Right renal cortex interstitium (tissue), 3 donors: ENCODE results near the gene IL17A. TPM values are rescaled to one million over a fixed set of nuclear protein-coding genes. Genes with fewer than 3 reads are reported as not detected.

Source experiments
- DNase-seq, 3 donors: peaks; one replicate each; pipeline ENCODE4 v3.0.0-alpha.2; 2013; ENCODE audit warnings: low read depth in 3 of 3, low spot score in 2 of 3
- polyA plus RNA-seq, 3 donors: library from polyadenylated mRNA; unstranded; fragments of 120-200 nt; gene quantifications; one replicate each; pipeline ENCODE4 v1.2.1, GENCODE V29; 2013; ENCODE audit not compliant: insufficient read length in 3 of 3

IL17A gene
- polyA plus RNA-seq, 3 donors = not detected

DNA sequence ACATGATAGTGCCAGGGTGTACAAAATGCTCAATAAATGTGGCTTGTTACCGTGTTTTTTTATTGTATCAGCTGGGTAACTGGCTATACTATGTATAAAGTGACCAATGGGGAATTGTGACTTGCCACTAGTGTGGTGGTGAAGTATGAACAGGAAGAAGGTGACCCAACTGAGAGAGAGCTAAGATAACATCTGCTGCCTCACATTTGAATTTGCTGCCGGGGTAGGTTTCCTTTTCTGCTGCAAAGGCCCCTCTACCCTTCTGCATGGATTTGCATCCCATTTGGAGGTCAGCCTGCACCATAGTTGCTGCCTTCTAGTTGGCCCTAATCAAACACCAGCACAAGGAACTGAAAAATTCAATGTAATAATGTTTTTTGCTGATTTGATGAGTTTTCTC is 24.1 kb downstream of the IL17A start:
- DNase-seq = no peak

DNA sequence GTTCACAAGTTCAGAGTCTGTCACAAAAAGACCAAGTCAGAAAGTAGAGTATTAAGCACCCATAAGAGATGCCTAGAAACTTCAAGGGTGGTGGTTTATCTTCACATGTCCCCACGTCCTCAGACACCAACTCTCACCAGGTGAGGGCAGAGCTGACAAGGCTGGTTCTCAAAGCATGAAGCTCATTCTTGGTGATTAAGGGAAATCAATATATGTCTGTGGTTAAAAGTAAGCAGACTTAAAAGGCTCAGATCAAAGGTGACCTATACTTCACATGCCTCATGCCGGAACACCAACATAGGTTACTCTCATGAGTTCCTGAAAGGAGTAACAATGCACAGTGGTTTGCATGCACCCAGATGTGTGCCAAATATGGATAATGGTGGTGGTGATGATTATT is 27.0 kb downstream of the IL17A start:
- DNase-seq = no peak

DNA sequence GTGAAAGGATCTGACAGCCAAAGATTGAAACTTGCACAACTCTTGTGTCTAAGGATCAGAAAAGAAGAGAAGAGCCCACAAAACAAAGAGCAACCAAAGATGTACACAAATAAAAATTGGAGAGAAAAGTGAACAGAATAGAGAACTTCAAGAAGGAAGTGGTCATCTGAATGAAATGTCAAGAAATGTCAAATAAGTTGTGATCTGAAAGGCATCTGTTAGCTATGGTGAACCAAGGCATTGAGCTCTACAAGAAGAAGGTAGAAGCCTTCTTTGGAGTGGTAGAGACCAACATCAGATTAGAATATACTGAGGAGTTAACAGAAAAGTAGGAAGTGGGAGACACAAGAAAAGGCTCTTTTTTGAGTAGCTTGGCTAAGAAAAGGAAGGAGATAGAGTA is 29.6 kb downstream of the IL17A start:
- no peak for DNase-seq

DNA sequence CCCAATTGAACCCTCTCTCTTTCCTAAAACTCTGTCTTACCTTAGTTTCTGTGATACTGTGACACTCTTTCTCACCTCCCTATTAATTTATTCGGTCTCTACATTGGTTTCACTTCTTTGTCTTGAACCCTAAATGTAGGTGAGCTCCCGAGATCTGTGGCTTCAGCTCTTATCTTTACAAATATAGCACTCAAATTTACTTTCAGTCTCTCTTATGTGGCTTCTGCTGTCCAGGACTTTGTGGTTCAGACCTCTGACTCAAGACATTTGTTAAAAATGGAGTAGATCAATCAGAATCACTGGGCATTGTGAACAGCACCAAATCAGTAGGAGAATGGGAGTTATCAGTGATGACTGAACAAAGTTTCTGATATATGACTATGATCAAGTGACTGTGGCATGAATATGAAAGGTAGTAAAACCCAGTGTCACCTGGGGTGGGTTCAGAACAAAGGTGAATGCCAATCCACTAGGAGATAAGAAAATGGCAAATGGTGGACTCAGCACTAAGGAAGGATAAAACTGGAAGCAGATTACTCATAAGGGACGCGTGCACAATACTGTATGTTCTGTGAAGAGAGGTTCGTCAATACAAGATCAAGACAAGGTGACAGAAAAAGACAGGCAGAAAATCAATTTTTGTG is 30.9 kb downstream of the IL17A start:
- no peak for DNase-seq

DNA sequence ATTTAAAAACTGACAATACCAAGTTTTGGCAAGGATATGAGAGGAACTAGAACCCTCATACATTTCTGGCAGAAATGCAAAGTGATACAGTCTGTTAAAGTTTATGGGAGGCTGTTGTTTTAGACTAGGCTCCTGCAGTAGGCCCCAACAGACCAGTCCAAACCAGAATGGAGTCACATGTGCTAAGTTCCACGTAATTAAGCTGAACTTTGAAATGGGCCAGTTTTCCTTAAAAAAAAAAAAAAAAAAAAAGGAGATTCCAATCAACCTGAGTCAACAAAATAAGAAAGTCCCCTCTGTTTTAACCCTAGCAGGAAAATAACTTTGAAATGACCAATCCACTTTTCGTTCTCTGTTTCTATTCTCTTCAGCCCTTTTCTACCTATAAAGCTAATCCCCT is 31.6 kb downstream of the IL17A start:
- no peak for DNase-seq

DNA sequence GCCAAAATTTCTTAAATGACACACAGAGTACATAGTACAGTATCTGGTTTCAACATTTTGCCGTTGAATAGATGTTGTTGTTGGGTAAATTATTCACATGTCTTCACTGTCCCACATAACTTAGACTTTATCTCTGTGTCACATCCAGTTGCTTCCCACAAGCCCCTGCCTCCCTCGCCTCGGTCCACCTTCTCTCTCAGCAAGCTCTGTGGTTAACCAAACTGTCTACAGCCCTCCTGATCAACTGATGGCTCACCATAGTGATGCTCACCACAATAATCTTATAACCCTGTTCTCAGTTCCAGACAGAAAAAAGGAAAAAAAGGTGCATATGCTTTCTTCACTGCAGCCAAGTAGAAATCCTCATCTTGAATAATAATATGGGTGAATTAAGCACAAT is 35.1 kb downstream of the IL17A start:
- DNase-seq = no peak

DNA sequence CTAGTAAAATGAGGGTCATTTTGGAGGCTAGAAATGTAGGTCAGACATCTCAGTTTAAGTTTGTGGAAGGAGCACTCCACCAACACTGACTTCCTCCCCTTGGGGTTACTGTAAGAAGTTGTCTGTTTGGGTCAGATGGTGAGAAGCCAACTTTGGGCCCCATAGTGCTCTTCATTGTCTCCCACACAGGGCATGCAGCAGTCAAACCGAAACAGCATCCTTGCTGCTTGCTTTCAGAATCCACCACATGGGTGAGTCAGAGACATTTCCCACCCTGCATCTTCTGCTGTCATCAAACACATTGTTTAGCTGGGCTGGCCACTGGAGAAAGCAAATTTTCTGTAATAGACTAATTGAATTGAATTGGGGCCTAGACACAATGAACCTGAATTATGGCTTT is 41.3 kb downstream of the IL17A start:
- no peak for DNase-seq

DNA sequence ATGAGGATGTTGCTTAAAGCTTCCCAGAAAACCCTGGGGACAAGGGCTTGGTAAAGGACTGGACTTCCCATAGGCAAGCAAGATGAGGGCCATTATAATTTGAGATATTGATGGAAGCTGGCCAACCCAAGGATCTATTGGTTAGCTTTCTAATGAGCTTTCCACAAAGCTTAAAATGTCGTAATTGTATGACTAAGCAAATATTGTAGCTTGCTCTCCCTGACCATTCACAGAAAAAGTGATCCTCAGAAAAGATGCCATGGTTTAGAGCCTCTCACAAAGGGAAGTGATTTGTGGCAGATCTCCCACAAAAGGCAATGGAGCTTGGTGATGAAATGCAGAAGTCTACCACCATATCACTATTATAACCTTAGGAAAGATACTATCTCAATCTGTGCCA is 44.5 kb downstream of the IL17A start:
- no peak for DNase-seq

DNA sequence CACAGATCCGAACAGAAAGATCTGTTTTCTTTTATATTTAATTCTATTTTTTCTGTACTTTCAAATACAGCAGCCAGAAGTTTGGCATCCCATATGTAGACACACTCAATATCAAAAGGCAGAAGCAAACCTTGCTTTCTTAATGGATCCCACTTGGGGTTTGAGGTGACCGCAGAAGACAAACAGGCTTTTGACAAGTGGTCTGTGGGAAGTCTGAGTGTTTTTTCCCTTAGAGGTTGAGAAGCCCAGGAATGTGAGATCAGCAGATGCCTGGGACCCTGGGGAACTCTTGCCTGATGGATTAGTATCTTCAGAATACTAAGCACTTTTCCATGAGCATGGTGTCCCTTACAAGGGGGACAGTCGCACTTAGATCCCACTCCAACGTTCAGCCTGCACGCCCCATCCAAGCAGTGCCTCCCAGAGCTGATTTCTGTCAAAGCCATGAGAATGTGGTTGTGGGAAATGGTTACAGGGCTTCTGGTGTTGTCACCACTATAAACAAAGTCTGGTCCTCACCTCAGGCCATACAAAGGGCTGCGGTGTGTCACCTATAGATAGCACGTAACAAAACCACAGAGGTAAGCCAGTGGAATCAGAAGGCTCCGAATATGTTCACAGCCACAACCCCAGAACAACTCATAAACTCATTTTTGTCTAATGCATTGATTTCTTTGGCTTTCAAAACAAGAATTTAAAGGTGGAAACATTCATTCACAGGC is 45.4 kb downstream of the IL17A start:
- no peak for DNase-seq

DNA sequence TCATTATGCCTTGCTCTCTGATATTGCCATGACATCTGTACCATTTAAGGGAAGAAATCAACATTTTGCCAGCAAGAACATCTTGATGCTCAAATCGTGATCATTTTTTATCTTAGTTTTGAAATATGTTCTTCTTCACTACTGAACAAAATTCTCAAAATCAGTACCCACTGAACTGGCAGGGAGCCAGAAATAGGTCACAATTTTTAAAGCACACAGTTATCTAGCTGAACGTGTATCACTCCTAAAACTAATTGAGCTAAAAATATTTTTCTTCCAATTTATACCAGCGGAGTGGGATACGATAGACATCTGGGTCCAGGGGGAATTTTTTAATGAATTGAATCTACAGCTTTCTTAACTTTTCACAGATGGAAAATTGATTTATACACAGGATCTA is 46.8 kb downstream of the IL17A start:
- no peak for DNase-seq

DNA sequence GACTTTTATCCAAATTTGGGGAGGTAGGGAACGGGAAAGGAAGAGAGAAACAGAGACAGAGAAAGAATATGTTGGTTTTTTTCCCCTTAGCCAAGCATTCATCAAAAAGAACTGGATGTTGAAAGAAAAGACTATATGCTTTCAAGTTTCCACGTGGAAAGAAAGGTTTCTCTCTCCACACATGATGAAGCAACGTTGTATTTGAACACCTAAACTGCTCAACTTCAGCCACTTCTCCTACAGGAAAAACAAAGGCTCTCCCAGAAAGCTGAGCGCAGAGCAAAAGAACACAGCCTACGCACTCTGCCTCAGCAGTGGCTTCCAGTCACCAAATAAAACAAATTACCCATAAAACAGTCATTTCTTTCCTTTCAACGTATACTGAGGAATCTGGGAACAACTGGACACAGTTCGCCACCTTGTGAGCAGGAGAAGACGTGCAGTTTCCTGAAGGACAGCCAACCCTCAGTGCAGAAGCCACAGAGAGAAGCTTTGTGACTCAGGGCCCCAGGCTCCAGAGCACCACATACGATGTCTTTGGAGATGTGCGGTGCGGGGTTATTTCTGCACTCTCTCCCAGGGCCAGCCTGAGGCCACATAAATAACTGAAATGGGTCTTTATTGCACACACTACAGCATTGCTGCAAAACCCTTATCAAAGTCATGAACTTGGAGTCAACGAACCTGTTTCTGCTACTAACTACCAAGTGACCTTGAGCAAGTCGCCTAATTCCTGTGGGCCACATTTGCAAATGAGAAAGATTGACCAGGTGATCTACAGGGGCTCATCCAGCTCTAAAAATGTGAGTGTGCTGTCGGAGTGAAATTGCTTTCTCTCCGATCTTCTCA is 48.0 kb downstream of the IL17A start:
- DNase-seq = peak; percentile 65 to 76 (median 67)

Other genes starting within 250 kb of the IL17A start
- 10 to 100 TPM; 20.6 to 25.1 (median 20.8) TPM for gene PKHD1, start 98.8 kb upstream of the IL17A start, polyA plus RNA-seq
- under 1 TPM; 0.28 to 0.33 (median 0.32) TPM for gene IL17F, start 58.1 kb downstream of the IL17A start, polyA plus RNA-seq
- 100 to 1,000 TPM; 137 to 154 (median 146) TPM for gene MCM3, start 98.4 kb downstream of the IL17A start, polyA plus RNA-seq
- gene PAQR8, start 175.8 kb downstream of the IL17A start, polyA plus RNA-seq = 10 to 100 TPM; 25.7 to 31.3 (median 29.3) TPM
- 10 to 100 TPM; 56.8 to 62.5 (median 60.2) TPM for gene EFHC1, start 234.0 kb downstream of the IL17A start, polyA plus RNA-seq